ENCODE results near the gene TMEM87B.

GRCh38 chr2:112054847-112055729 lies at the start of gene TMEM87B:
- TF ChIP-seq ZNF138 (CRISPR knock-in tag; conservative IDR thresholded peaks at IDR 0.05) (no peak), CTCF (IDR thresholded peaks at IDR 0.05) (no peak), FOXJ3 (CRISPR knock-in tag; IDR thresholded peaks at IDR 0.05; ENCODE audit: borderline replicate concordance) (no peak), TCF7 (CRISPR knock-in tag; IDR thresholded peaks at IDR 0.05; ENCODE audit: low read depth) (no peak), MAX (CRISPR knock-in tag; IDR thresholded peaks at IDR 0.05) (peak; percentile 64), FOXP1 (CRISPR knock-in tag; IDR thresholded peaks at IDR 0.05; ENCODE audit: borderline replicate concordance) (no peak; the same call in 1 of the 2 replicates), USF1 (CRISPR knock-in tag; IDR thresholded peaks at IDR 0.05) (peak; percentile 10; the same call in 1 of the 2 replicates), NFYB (CRISPR knock-in tag; conservative IDR thresholded peaks at IDR 0.05; ENCODE audit: low read depth) (no peak), NR1H2 (CRISPR knock-in tag; IDR thresholded peaks at IDR 0.05) (no peak), ZBTB21 (CRISPR knock-in tag; IDR thresholded peaks at IDR 0.05; ENCODE audit: borderline replicate concordance) (peak; percentile 80; the same call in 1 of the 2 replicates), USF2 (CRISPR knock-in tag; IDR thresholded peaks at IDR 0.05) (no peak), TEAD4 (CRISPR knock-in tag; IDR thresholded peaks at IDR 0.05) (no peak), EMX1 (CRISPR knock-in tag; IDR thresholded peaks at IDR 0.05) (no peak)
